Astrocyte of the cerebellum (primary cell): Measurements from ENCODE around the gene GPHN.

Source experiments
- DNase-seq: peaks from one replicate; pipeline ENCODE4 v3.0.0-alpha.2; 2011; ENCODE audit warnings: low read depth
- H3K4me3 ChIP-seq: 2 replicates; pipeline ENCODE4 v1.5.1; 2011; ENCODE audit warnings: mild to moderate bottlenecking, low read depth, low read length, moderate library complexity
- CTCF ChIP-seq: IDR thresholded peaks from 2 replicates; pipeline ENCODE4 v1.5.1; 2012; ENCODE audit warnings: low read length, low read depth, moderate library complexity, mild to moderate bottlenecking; ENCODE audit errors: missing control alignments
- in situ Hi-C: cut with HindIII; loops from 2 replicates; pipeline ENCODE4 v1.10.0; 2017; ENCODE audit warnings: low sequenced_read_pairs

GPHN gene

GRCh38 chr14:67172056-67172455 is 664.1 kb downstream of the GPHN start:
- in situ Hi-C loops: no loop called here
- no peak for DNase-seq
- H3K4me3 ChIP-seq: no peak overlapping the region
- no peak for TF ChIP-seq CTCF

- TF ChIP-seq CTCF: no peak
- no peak for DNase-seq
- in situ Hi-C loops: no loop called here
- H3K4me3 ChIP-seq: no peak overlapping the region
These were observed 664.6 kb downstream of the GPHN start for GRCh38 chr14:67172520-67172919.

GRCh38 chr14:67173719-67174118 is 665.8 kb downstream of the GPHN start:
- TF ChIP-seq CTCF: no peak
- no peak for DNase-seq
- in situ Hi-C loops: no loop called here
- no peak overlapping the region for H3K4me3 ChIP-seq

GRCh38 chr14:67186172-67186768 is 678.3 kb downstream of the GPHN start:
- in situ Hi-C loops: loop anchor here (5.0 to 10.0 kb wide), 2 partner anchors 59 to 101 kb away; partner anchors contain the start of gene PALS1
- DNase-seq: no peak
- no peak for TF ChIP-seq CTCF
- H3K4me3 ChIP-seq: no peak overlapping the region

GRCh38 chr14:67186789-67187584 is 679.0 kb downstream of the GPHN start:
- DNase-seq: peak; percentile 55
- no peak overlapping the region for H3K4me3 ChIP-seq
- in situ Hi-C loops: loop anchor here (5.0 to 10.0 kb wide), 2 partner anchors 58 to 100 kb away; partner anchors contain the start of gene PALS1
- no peak for TF ChIP-seq CTCF

- peak; percentile 88 for DNase-seq
- no peak for TF ChIP-seq CTCF
- in situ Hi-C loops: loop anchor here (5.0 to 10.0 kb wide), 2 partner anchors 57 to 99 kb away; partner anchors contain the start of gene PALS1
- no peak overlapping the region for H3K4me3 ChIP-seq
These were observed 679.9 kb downstream of the GPHN start for GRCh38 chr14:67187826-67188225.
